ENCODE measurements around the gene LMBR1. TPM values are rescaled to one million over a fixed set of nuclear protein-coding genes. Genes with fewer than 3 reads are reported as not detected.
"Not testable (repeated sequence)": the region's sequence is repeated elsewhere in the genome, so short reads cannot be mapped to it uniquely, and the experiment has no call there.

Gene LMBR1
- total RNA-seq: 10 to 100 TPM; 39.9 to 63.0 (median 59.0) TPM

GRCh38 chr7:156892821-156893706, at the start of gene LMBR1:
Gene LMBR1, minus strand, starts transcription at chr7:156893183. Its CDS starts 190 bp downstream, at chr7:156892993.
- peak; percentile 50 to 89 (median 70) for TF ChIP-seq CTCF (IDR thresholded peaks at IDR 0.05)
- TF ChIP-seq EP300 (IDR thresholded peaks at IDR 0.05): no peak
- TF ChIP-seq POLR2AphosphoS5 (IDR thresholded peaks at IDR 0.05): peak; percentile 66
- TF ChIP-seq POLR2A (IDR thresholded peaks at IDR 0.05): peak; percentile 44 to 62
- peak; percentile 95 for ATAC-seq
- H3K27me3 ChIP-seq: no peaks in the 10 kb centered on the region
- H3K36me3 ChIP-seq: no peaks in the 10 kb centered on the region
- H3K4me1 ChIP-seq: peaks cover 0 to 36% (median 0%) of the 10 kb centered on the region in 3 donors
- peak within 1 kb of the TSS; percentile 72 to 98 (median 95) for H3K27ac ChIP-seq
- 0% methylated on average over 3 to 6 of the region's 97 CpGs for WGBS, 2 donors (ENCODE audit: low coverage in 1 of 2)
- peak within 1 kb of the TSS; percentile 69 to 92 for H3K4me3 ChIP-seq
- no peaks in the 10 kb centered on the region for H3K9me3 ChIP-seq

GRCh38 chr7:156942708-156943090, 49.7 kb upstream of the LMBR1 start:
- H3K36me3 ChIP-seq: no peaks in the 10 kb centered on the region
- H3K9me3 ChIP-seq: no peaks in the 10 kb centered on the region
- H3K27ac ChIP-seq: no peak overlapping the region
- no peak overlapping the region for H3K4me3 ChIP-seq
- TF ChIP-seq EP300 (IDR thresholded peaks at IDR 0.05) (no peak), POLR2AphosphoS5 (IDR thresholded peaks at IDR 0.05) (no peak), POLR2A (IDR thresholded peaks at IDR 0.05) (no peak), CTCF (IDR thresholded peaks at IDR 0.05) (no peak)
- 10 to 60% methylated on average over 1 to 4 of the region's 24 CpGs for WGBS, 2 donors (ENCODE audit: low coverage in 1 of 2)
- H3K27me3 ChIP-seq: peaks cover 70% of the 10 kb centered on the region
- no peaks in the 10 kb centered on the region for H3K4me1 ChIP-seq
- ATAC-seq: no peak

- H3K36me3 ChIP-seq: no peaks in the 10 kb centered on the region
- H3K9me3 ChIP-seq: no peaks in the 10 kb centered on the region
- 95% methylated on average over 34 to 67 of the region's 92 CpGs for WGBS, 2 donors (ENCODE audit: low coverage in 1 of 2)
- H3K4me1 ChIP-seq: no peaks in the 10 kb centered on the region
- TF ChIP-seq POLR2AphosphoS5 (IDR thresholded peaks at IDR 0.05) (no peak), CTCF (IDR thresholded peaks at IDR 0.05) (no peak), POLR2A (IDR thresholded peaks at IDR 0.05) (no peak), EP300 (IDR thresholded peaks at IDR 0.05) (no peak)
- ATAC-seq: no peak
- H3K27me3 ChIP-seq: peaks cover 70% of the 10 kb centered on the region
- no peak overlapping the region for H3K27ac ChIP-seq
- H3K4me3 ChIP-seq: no peak overlapping the region
Measured at GRCh38 chr7:156941393-156942182, 48.6 kb upstream of the LMBR1 start.

- no peaks in the 10 kb centered on the region for H3K36me3 ChIP-seq
- ATAC-seq: no peak
- no peak overlapping the region for H3K27ac ChIP-seq
- H3K27me3 ChIP-seq: peaks cover 69% of the 10 kb centered on the region
- H3K4me3 ChIP-seq: no peak overlapping the region
- no peaks in the 10 kb centered on the region for H3K4me1 ChIP-seq
- WGBS, 2 donors (ENCODE audit: low coverage in 1 of 2): 88 to 93% methylated on average over 15 to 24 of the region's 57 CpGs
- TF ChIP-seq EP300 (IDR thresholded peaks at IDR 0.05) (no peak), CTCF (IDR thresholded peaks at IDR 0.05) (no peak), POLR2AphosphoS5 (IDR thresholded peaks at IDR 0.05) (no peak), POLR2A (IDR thresholded peaks at IDR 0.05) (no peak)
- H3K9me3 ChIP-seq: no peaks in the 10 kb centered on the region
Measured at GRCh38 chr7:156940421-156941122, 47.6 kb upstream of the LMBR1 start.

- WGBS, 2 donors (ENCODE audit: low coverage in 1 of 2): 88 to 93% methylated on average over 2 of the region's 3 CpGs
- H3K9me3 ChIP-seq, H3K36me3 ChIP-seq, H3K4me3 ChIP-seq, ATAC-seq, H3K4me1 ChIP-seq, H3K27ac ChIP-seq: not testable (repeated sequence)
- peaks cover 55% of the 10 kb centered on the region for H3K27me3 ChIP-seq
Measured at GRCh38 chr7:156936766-156937165, 43.8 kb upstream of the LMBR1 start.

All from gastroesophageal sphincter (tissue), 4 donors.